Measurements from ENCODE around the gene UBE2Q2. TPM values are rescaled to one million over a fixed set of nuclear protein-coding genes. Genes with fewer than 3 reads are reported as not detected.
"Not testable (repeated sequence)": the region's sequence is repeated elsewhere in the genome, so short reads cannot be mapped to it uniquely, and the experiment has no call there.

UBE2Q2 gene
- total RNA-seq, 1 donor, result 70.4 TPM

DNA sequence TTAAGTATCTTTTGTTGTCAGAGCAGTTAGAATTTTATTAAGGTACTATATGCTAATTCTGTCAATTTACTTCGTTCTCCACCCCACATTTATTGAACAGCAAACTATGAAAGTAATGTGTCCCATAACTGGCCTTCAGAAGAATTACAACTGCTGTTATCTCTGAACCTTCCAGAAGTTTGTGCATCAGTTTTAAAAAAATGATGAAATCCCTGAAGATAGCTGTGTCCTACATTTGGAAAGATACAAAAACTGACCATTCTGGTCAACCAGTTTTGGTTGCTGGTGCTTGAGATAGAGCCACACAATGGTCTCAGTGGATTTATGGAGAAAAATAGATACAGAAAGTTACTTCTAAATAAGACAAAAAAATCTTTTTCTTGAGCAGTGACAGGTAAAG is 5.9 kb downstream of the UBE2Q2 start:
- no peak for DNase-seq (ENCODE audit: low read depth)
- no peak overlapping the region for H3K4me3 ChIP-seq (ENCODE audit: low read depth, low read length)
- TF ChIP-seq CTCF (IDR thresholded peaks at IDR 0.05; ENCODE audit: insufficient read depth, low read depth, low read length), result no peak

- DNase-seq (ENCODE audit: low read depth), result no peak
- H3K4me3 ChIP-seq (ENCODE audit: low read depth, low read length), result no peak overlapping the region
- no peak for TF ChIP-seq CTCF (IDR thresholded peaks at IDR 0.05; ENCODE audit: insufficient read depth, low read depth, low read length)
These were observed 7.5 kb downstream of the UBE2Q2 start for GRCh38 chr15:75850708-75851107.

DNA sequence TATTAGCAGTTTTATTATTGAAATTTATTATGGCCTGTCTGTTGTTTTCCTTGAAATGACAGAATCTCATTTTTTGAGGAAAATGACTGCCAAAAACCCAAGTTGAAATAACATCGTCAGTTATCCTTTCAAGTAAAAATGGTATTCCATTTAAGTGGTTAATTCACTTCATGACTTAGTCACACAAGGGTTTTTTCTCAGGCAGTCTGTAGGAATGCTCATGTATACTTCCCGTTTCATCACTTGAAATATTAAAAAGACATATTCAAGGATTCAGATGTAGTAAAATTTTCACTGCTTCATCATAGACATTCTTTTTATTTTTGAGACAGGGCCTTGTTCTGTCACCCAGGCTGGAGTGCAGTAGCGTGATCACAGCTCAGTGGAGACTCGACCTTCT is 8.3 kb downstream of the UBE2Q2 start:
- DNase-seq (ENCODE audit: low read depth), result not testable (repeated sequence)

GRCh38 chr15:75857886-75858285 is 14.6 kb downstream of the UBE2Q2 start:
- TF ChIP-seq CTCF (IDR thresholded peaks at IDR 0.05; ENCODE audit: insufficient read depth, low read depth, low read length), result no peak
- no peak overlapping the region for H3K4me3 ChIP-seq (ENCODE audit: low read depth, low read length)
- DNase-seq (ENCODE audit: low read depth), result no peak

More for the DNA sequence above, 8.3 kb downstream of the UBE2Q2 start:
- not testable (repeated sequence) for H3K4me3 ChIP-seq (ENCODE audit: low read depth, low read length)

- no peak for TF ChIP-seq CTCF (IDR thresholded peaks at IDR 0.05; ENCODE audit: insufficient read depth, low read depth, low read length)
- H3K4me3 ChIP-seq (ENCODE audit: low read depth, low read length), result no peak overlapping the region
- DNase-seq (ENCODE audit: low read depth), result no peak
These were observed 18.6 kb downstream of the UBE2Q2 start for GRCh38 chr15:75861750-75862402.

DNA sequence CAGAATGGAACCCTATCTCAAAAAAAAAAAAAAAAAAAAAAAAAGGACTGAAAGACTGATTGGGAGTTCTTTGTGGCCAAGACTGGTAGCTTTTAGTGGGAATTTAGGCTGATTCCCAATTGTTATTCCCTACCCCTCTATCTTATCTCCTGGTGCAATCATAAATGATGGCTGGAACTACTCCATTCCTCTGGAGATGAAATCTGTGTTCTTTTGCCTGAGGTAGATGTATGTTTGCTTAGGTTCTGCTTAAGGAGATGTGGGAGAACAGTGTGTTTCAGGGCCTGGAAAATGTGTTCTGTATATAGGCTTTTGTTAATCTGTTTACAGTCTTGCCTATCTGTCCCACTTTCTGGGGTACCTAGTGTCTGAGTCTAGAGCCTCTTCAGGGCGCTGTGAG is 19.5 kb downstream of the UBE2Q2 start:
- no peak overlapping the region for H3K4me3 ChIP-seq (ENCODE audit: low read depth, low read length)
- no peak for TF ChIP-seq CTCF (IDR thresholded peaks at IDR 0.05; ENCODE audit: insufficient read depth, low read depth, low read length)
- no peak for DNase-seq (ENCODE audit: low read depth)

GRCh38 chr15:75864213-75865059 is 21.2 kb downstream of the UBE2Q2 start:
- no peak for TF ChIP-seq CTCF (IDR thresholded peaks at IDR 0.05; ENCODE audit: insufficient read depth, low read depth, low read length)
- no peak overlapping the region for H3K4me3 ChIP-seq (ENCODE audit: low read depth, low read length)
- DNase-seq (ENCODE audit: low read depth), result peak; percentile 87

- DNase-seq (ENCODE audit: low read depth); H3K4me3 ChIP-seq (ENCODE audit: low read depth, low read length): not testable (repeated sequence)
These were observed 22.8 kb downstream of the UBE2Q2 start for GRCh38 chr15:75866045-75866444.
